Activated naive CD4-positive, alpha-beta T cell treated with anti-CD3 and anti-CD28 coated beads, Interleukin-2, amount 50 U/mL, for 24 hours (primary cell): Measurements from ENCODE around the gene SPTLC1.
"Not testable (repeated sequence)": the region's sequence is repeated elsewhere in the genome, so short reads cannot be mapped to it uniquely, and the experiment has no call there.

Experiments used
- H3K27ac Mint-ChIP-seq: one replicate; pipeline ENCODE4 v1.8.0; 2021; ENCODE audit warnings: mild to moderate bottlenecking, mixed read lengths
- H3K27me3 Mint-ChIP-seq: one replicate; pipeline ENCODE4 v1.8.0; 2021; ENCODE audit warnings: mixed read lengths
- H3K36me3 Mint-ChIP-seq: one replicate; pipeline ENCODE4 v1.8.0; 2021; ENCODE audit warnings: mixed read lengths
- H3K4me1 Mint-ChIP-seq: one replicate; pipeline ENCODE4 v1.8.0; 2021; ENCODE audit warnings: mixed read lengths
- H3K4me3 Mint-ChIP-seq: one replicate; pipeline ENCODE4 v1.8.0; 2021; ENCODE audit warnings: mild to moderate bottlenecking, mixed read lengths
- H3K9me3 Mint-ChIP-seq: one replicate; pipeline ENCODE4 v1.8.0; 2021; ENCODE audit warnings: mixed read lengths

SPTLC1 gene

GRCh38 chr9:92122800-92123199 is 7.6 kb upstream of the SPTLC1 start:
- Mint-ChIP-seq H3K36me3 (no peaks in the 10 kb centered on the region), H3K4me1 (no peaks in the 10 kb centered on the region), H3K27me3 (peaks cover 1% of the 10 kb centered on the region), H3K9me3 (no peaks in the 10 kb centered on the region), H3K27ac (no peak overlapping the region), H3K4me3 (no peak overlapping the region)

- Mint-ChIP-seq H3K27ac (no peak overlapping the region), H3K36me3 (no peaks in the 10 kb centered on the region), H3K27me3 (peaks cover 1% of the 10 kb centered on the region), H3K4me3 (no peak overlapping the region), H3K9me3 (no peaks in the 10 kb centered on the region), H3K4me1 (no peaks in the 10 kb centered on the region)
These were observed 6.8 kb upstream of the SPTLC1 start for GRCh38 chr9:92122061-92122460.

DNA sequence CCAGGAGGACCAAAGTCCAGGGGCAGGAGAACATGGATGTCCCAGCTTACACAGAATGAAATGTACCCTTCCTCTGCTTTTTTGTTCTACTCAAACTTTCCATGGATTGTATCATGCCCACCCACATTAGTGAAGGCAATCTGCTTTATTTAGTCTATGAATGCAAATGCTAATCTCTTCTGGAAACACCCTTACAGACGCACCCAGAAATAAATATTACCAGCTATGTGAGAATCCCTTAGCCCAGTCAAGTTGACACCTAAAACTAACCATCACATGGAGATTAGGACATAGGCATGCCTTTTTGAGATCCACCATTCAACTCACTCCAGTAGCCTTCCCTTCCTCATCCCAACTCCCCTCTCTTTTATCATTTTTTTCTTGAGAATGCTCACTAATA is 6.1 kb upstream of the SPTLC1 start:
- H3K27me3 Mint-ChIP-seq = peaks cover 1% of the 10 kb centered on the region
- no peaks in the 10 kb centered on the region for H3K9me3 Mint-ChIP-seq

GRCh38 chr9:92120138-92120537 is 4.9 kb upstream of the SPTLC1 start:
- H3K4me1 Mint-ChIP-seq = peaks cover 11% of the 10 kb centered on the region
- H3K9me3 Mint-ChIP-seq = no peaks in the 10 kb centered on the region
- H3K36me3 Mint-ChIP-seq = no peaks in the 10 kb centered on the region
- peaks cover 1% of the 10 kb centered on the region for H3K27me3 Mint-ChIP-seq
- no peak overlapping the region for H3K27ac Mint-ChIP-seq
- H3K4me3 Mint-ChIP-seq = no peak overlapping the region

More for the DNA sequence above, 6.1 kb upstream of the SPTLC1 start:
- no peaks in the 10 kb centered on the region for H3K36me3 Mint-ChIP-seq
- no peak overlapping the region for H3K4me3 Mint-ChIP-seq
- H3K27ac Mint-ChIP-seq = no peak overlapping the region
- H3K4me1 Mint-ChIP-seq = peaks cover 2% of the 10 kb centered on the region

DNA sequence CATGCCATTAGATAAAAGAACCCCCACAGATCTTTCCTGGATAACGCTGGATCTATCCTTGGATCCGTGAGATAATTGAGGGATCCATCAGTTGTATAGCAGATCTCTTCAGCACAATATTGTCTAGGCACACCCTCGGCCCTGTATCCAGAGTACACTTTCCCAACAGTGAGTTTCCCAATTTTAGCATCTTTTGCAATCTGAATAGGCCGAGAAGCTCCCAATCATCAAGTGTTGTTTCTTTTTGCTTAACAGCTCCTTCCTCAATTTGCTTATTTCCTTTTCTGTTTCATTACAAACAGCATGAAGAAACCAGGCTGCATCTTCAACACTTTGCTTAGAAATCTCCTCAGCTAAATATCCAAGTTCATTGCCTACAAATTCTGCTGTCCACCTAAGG is 4.4 kb upstream of the SPTLC1 start:
- Mint-ChIP-seq H3K4me1 (peaks cover 13% of the 10 kb centered on the region), H3K27ac (no peak overlapping the region), H3K27me3 (peaks cover 1% of the 10 kb centered on the region), H3K9me3 (no peaks in the 10 kb centered on the region), H3K4me3 (no peak overlapping the region), H3K36me3 (no peaks in the 10 kb centered on the region)

DNA sequence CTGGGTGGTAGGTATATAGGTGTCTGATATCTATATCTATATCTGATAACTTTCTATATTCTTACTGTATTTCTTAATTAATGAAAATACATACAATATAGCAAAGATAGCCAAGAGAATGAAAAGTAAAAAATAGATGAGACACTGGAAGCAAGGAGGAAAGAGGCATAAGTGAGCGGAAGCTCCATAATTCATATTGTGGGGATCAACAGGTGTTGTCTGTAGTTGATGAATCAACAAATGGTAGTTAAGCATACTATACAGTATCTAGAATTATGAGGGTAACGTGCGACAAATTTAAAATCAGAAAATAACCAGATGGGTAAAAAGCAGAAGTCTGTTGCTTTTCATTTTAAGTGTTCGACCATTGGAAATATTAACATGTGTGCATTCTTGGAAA is 7.1 kb downstream of the SPTLC1 start:
- Mint-ChIP-seq H3K9me3 (peaks cover 2% of the 10 kb centered on the region), H3K4me3 (no peak overlapping the region), H3K27ac (no peak overlapping the region), H3K27me3 (no peaks in the 10 kb centered on the region), H3K4me1 (peaks cover 36% of the 10 kb centered on the region), H3K36me3 (peaks cover 27% of the 10 kb centered on the region)

- H3K27ac Mint-ChIP-seq, H3K4me3 Mint-ChIP-seq, H3K9me3 Mint-ChIP-seq, H3K27me3 Mint-ChIP-seq: not testable (repeated sequence)
- Mint-ChIP-seq H3K36me3 (peaks cover 30% of the 10 kb centered on the region), H3K4me1 (peaks cover 26% of the 10 kb centered on the region)
These were observed 9.6 kb downstream of the SPTLC1 start for GRCh38 chr9:92105446-92106225.

GRCh38 chr9:92103601-92104000 is 11.6 kb downstream of the SPTLC1 start:
- not testable (repeated sequence) for H3K27ac Mint-ChIP-seq, H3K9me3 Mint-ChIP-seq, H3K27me3 Mint-ChIP-seq, H3K4me3 Mint-ChIP-seq
- Mint-ChIP-seq H3K4me1 (peaks cover 32% of the 10 kb centered on the region), H3K36me3 (peaks cover 30% of the 10 kb centered on the region)

DNA sequence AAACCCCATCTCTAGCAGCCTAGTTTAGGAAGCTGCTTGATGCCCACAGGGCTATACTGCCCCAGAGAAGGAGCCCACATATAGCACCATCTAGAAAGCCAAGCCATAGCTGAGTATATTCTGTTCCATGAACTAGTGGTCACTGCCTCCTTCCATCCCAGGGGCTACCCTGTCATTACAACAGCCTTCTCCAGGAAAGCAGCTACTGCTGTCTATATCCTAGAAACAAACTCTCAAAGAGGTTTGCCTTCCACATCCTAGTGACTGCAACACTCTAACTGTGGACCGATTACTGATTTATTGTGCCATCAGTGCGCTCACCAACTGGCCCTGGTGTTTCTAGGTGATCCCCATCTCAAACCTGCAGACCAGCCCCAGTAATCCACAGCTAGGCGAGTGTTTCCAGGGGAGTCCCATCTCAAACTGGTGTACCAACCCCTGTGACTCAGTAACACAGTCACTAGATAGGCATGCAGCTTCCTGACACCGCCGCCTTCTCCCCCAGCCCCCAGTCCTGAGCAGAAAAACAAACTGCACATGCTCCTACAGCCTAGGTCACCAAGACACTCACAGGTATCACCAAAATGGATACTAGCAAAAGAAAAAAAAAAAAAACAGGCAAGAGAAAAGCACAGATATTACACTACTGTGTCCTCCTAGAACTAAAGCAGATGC is 14.8 kb downstream of the SPTLC1 start:
- Mint-ChIP-seq H3K36me3 (peaks cover 25% of the 10 kb centered on the region), H3K4me3 (no peak overlapping the region), H3K27ac (no peak overlapping the region), H3K4me1 (peaks cover 50% of the 10 kb centered on the region), H3K9me3 (peaks cover 9% of the 10 kb centered on the region), H3K27me3 (no peaks in the 10 kb centered on the region)

- no peaks in the 10 kb centered on the region for H3K27me3 Mint-ChIP-seq
These were observed 16.6 kb downstream of the SPTLC1 start for GRCh38 chr9:92098638-92099037.

DNA sequence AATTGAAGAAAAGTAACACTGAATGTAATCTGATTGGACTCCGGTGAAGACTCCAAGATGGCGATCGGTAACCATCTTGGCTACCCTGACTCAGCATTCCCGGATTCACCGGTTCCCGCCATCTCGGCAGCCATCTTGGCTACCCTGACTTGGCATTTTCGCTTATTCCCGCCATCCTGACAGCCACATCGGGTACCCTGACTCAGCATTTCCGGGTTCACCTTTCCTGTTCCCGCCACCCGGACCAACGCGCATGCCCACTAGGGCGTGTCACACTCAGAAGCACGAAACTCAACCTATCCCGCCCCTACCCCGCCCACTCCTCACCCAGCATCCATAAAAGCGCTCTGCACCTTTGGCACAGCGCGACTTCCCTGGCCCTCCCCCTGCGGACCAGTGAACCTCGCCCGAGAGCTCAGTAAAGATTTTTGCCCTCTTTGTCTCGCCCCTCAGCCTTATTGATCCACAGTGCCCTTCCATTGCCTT is 17.2 kb downstream of the SPTLC1 start:
- Mint-ChIP-seq H3K27ac (peak overlapping the region; percentile 61), H3K4me3 (peak overlapping the region; percentile 43), H3K36me3 (peaks cover 27% of the 10 kb centered on the region), H3K27me3 (no peaks in the 10 kb centered on the region), H3K4me1 (peaks cover 63% of the 10 kb centered on the region), H3K9me3 (peaks cover 6% of the 10 kb centered on the region)

More at GRCh38 chr9:92098638-92099037, 16.6 kb downstream of the SPTLC1 start:
- peak overlapping the region; percentile 61 for H3K27ac Mint-ChIP-seq
- H3K4me3 Mint-ChIP-seq = no peak overlapping the region
- H3K4me1 Mint-ChIP-seq = peaks cover 66% of the 10 kb centered on the region
- peaks cover 30% of the 10 kb centered on the region for H3K36me3 Mint-ChIP-seq
- peaks cover 9% of the 10 kb centered on the region for H3K9me3 Mint-ChIP-seq

- H3K4me1 Mint-ChIP-seq = peaks cover 61% of the 10 kb centered on the region
- H3K9me3 Mint-ChIP-seq = peaks cover 5% of the 10 kb centered on the region
- peaks cover 14% of the 10 kb centered on the region for H3K36me3 Mint-ChIP-seq
- H3K27me3 Mint-ChIP-seq = no peaks in the 10 kb centered on the region
- no peak overlapping the region for H3K4me3 Mint-ChIP-seq
- H3K27ac Mint-ChIP-seq = peak overlapping the region; percentile 93
These were observed 20.0 kb downstream of the SPTLC1 start for GRCh38 chr9:92095236-92095635.

DNA sequence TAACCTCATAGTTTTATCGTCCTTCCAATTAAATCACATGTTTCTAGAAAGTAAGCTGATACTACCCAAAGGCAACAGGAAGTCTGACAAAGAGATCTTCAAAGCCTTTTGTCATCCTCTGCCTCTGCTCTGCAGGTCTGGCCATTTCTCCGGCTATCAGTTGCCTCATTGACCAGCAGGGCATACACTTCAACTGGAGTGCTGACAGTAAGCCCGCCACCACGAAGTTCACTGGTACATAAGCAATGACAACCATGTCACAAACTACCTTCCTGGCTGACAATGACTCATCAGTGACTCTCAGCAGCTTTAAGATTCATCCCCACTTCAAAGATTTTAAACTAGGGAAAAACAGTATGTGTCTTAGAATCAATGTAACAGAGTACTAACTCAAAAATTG is 20.6 kb downstream of the SPTLC1 start:
- Mint-ChIP-seq H3K36me3 (peaks cover 16% of the 10 kb centered on the region), H3K27ac (peak overlapping the region; percentile 93), H3K9me3 (peaks cover 5% of the 10 kb centered on the region), H3K4me1 (peaks cover 62% of the 10 kb centered on the region), H3K27me3 (no peaks in the 10 kb centered on the region), H3K4me3 (peak overlapping the region; percentile 30)

GRCh38 chr9:92077888-92078287 is 37.3 kb downstream of the SPTLC1 start:
- H3K36me3 Mint-ChIP-seq = peaks cover 9% of the 10 kb centered on the region
- H3K4me3 Mint-ChIP-seq = no peak overlapping the region
- no peaks in the 10 kb centered on the region for H3K9me3 Mint-ChIP-seq
- no peaks in the 10 kb centered on the region for H3K27me3 Mint-ChIP-seq
- no peaks in the 10 kb centered on the region for H3K4me1 Mint-ChIP-seq
- no peak overlapping the region for H3K27ac Mint-ChIP-seq

- Mint-ChIP-seq H3K36me3 (peaks cover 9% of the 10 kb centered on the region), H3K27ac (no peak overlapping the region), H3K4me3 (no peak overlapping the region)
These were observed 43.6 kb downstream of the SPTLC1 start for GRCh38 chr9:92071634-92072033.

GRCh38 chr9:92066168-92066567 is 49.0 kb downstream of the SPTLC1 start:
- H3K36me3 Mint-ChIP-seq = peaks cover 51% of the 10 kb centered on the region
- peaks cover 4% of the 10 kb centered on the region for H3K4me1 Mint-ChIP-seq
- no peak overlapping the region for H3K4me3 Mint-ChIP-seq
- no peaks in the 10 kb centered on the region for H3K27me3 Mint-ChIP-seq
- peaks cover 11% of the 10 kb centered on the region for H3K9me3 Mint-ChIP-seq
- H3K27ac Mint-ChIP-seq = no peak overlapping the region

More at GRCh38 chr9:92071634-92072033, 43.6 kb downstream of the SPTLC1 start:
- Mint-ChIP-seq H3K4me1 (no peaks in the 10 kb centered on the region), H3K27me3 (no peaks in the 10 kb centered on the region), H3K9me3 (no peaks in the 10 kb centered on the region)
